HTR-8/SVneo (cell line): ENCODE results near the gene IFT172.
"Not testable (repeated sequence)": the region's sequence is repeated elsewhere in the genome, so short reads cannot be mapped to it uniquely, and the experiment has no call there.

Experiments
- DNase-seq: peaks from one replicate; pipeline ENCODE4 v3.0.0; 2011; ENCODE audit warnings: low spot score, mixed read lengths; ENCODE audit not compliant: insufficient read length
- FAIRE-seq: peaks from 2 replicates; lab custom pipeline; 2011; peaks lifted over from hg19 to GRCh38; lab: Jason Lieb, UNC

The IFT172 gene, protein sequence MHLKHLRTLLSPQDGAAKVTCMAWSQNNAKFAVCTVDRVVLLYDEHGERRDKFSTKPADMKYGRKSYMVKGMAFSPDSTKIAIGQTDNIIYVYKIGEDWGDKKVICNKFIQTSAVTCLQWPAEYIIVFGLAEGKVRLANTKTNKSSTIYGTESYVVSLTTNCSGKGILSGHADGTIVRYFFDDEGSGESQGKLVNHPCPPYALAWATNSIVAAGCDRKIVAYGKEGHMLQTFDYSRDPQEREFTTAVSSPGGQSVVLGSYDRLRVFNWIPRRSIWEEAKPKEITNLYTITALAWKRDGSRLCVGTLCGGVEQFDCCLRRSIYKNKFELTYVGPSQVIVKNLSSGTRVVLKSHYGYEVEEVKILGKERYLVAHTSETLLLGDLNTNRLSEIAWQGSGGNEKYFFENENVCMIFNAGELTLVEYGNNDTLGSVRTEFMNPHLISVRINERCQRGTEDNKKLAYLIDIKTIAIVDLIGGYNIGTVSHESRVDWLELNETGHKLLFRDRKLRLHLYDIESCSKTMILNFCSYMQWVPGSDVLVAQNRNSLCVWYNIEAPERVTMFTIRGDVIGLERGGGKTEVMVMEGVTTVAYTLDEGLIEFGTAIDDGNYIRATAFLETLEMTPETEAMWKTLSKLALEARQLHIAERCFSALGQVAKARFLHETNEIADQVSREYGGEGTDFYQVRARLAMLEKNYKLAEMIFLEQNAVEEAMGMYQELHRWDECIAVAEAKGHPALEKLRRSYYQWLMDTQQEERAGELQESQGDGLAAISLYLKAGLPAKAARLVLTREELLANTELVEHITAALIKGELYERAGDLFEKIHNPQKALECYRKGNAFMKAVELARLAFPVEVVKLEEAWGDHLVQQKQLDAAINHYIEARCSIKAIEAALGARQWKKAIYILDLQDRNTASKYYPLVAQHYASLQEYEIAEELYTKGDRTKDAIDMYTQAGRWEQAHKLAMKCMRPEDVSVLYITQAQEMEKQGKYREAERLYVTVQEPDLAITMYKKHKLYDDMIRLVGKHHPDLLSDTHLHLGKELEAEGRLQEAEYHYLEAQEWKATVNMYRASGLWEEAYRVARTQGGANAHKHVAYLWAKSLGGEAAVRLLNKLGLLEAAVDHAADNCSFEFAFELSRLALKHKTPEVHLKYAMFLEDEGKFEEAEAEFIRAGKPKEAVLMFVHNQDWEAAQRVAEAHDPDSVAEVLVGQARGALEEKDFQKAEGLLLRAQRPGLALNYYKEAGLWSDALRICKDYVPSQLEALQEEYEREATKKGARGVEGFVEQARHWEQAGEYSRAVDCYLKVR (N-terminal part only)

GRCh38 chr2:27489498-27490397 lies at the start of gene IFT172:
Gene IFT172 (minus strand): TSS chr2:27489743. CDS start chr2:27489653, 90 bp downstream.
- FAIRE-seq (peak; percentile 99), DNase-seq (peak; percentile 99)

DNA sequence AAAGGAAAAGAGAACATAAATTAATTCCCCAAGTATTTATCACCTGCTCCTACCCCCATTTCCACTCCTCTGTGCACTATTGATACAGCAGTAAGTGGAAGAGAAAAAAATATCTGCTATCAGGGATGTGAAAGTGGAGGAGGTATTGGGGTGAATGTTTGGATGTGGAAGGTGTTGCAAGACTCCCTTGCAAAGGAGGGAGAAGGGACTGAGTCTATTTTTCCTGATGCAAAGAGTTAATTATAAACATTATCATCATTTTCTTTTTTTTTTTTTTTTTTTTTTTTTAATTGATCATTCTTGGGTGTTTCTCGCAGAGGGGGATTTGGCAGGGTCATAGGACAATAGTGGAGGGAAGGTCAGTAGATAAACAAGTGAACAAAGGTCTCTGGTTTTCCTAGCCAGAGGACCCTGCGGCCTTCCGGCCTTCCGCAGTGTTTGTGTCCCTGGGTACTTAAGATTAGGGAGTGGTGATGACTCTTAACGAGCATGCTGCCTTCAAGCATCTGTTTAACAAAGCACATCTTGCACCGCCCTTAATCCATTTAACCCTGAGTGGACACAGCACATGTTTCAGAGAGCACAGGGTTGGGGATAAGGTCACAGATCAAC lies 49.4 kb upstream of the IFT172 start:
- FAIRE-seq, DNase-seq: not testable (repeated sequence)

DNA sequence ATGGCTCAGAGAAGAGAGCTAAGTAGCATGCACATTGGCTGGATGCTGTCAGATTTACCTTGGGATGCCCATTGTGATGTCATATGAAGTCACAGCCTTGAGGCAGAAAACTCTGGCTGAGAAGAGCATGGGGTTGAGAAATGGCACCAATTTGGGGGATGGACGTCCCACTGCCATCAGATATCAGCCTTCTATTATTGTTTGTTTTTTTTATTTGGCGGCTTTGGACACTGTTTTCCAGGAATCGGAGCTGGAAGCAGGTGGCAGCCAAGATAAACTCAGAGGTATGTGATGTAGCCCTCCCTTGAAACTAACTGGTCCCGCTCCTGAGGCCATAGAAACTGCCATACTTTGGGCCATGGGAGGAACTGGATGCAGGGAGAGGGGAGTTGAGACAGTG lies 47.7 kb upstream of the IFT172 start:
- FAIRE-seq (no peak), DNase-seq (no peak)

DNA sequence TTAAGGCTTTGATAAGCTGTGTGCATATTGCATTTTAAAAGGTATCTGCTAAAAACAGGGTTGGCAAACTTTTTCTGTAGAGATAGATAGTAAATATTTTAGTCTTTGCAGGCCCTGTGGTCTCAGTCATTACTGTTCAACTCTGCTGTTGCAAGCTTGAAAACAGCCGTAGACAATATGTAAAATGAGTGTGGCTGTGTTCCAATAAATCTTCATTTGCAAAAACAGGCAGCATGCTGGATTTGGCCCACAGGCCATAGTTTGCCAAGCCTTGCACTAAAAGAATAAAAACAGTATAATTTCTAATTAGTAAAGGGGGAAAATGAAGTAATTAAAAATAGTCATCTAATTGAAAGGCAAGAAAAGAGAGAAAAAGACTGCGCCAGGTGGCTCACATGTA lies 42.4 kb upstream of the IFT172 start:
- DNase-seq (no peak), FAIRE-seq (no peak)

- no peak for DNase-seq
- no peak for FAIRE-seq
These were observed 37.6 kb upstream of the IFT172 start for GRCh38 chr2:27527182-27527581.

GRCh38 chr2:27522400-27522945 lies 32.9 kb upstream of the IFT172 start:
- FAIRE-seq (no peak), DNase-seq (no peak)

DNA sequence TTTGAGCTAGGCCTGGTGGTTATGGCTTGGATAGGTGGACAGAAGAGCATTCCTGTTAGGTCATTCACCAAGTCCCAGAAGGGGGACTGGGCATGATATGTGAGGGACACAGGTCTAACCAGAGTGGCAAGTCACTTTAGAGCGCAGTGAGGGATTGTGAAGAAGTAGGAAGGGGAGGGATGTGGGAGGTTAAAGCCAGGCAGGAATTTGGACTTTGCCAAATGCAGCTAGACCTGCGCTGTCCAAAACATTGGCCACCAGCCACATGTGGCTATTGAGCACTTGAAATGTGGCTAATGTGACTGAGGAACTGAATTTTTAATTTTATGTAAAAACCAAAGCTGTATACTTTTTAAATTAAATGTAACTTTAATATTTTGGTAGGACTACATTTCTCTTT lies 30.8 kb upstream of the IFT172 start:
- no peak for DNase-seq
- FAIRE-seq = no peak

DNA sequence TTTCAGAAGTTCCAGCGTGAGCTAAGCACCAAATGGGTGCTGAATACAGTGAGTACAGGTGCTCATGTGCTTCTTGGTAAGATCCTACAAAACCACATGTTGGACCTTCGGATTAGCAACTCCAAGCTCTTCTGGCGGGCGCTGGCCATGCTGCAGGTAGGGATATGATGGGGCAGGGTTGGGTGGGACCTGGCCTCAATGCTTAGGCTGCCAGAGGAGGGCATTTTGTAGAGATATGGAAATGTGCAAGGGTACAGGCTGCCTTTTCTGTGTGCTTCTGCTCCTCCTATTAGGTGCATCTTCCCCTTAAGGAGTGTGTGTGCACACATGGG lies 29.2 kb upstream of the IFT172 start:
- no peak for FAIRE-seq

GRCh38 chr2:27518113-27518781 lies 28.7 kb upstream of the IFT172 start:
- FAIRE-seq (no peak), DNase-seq (no peak)

More for the DNA sequence above, 29.2 kb upstream of the IFT172 start:
- no peak for DNase-seq

DNA sequence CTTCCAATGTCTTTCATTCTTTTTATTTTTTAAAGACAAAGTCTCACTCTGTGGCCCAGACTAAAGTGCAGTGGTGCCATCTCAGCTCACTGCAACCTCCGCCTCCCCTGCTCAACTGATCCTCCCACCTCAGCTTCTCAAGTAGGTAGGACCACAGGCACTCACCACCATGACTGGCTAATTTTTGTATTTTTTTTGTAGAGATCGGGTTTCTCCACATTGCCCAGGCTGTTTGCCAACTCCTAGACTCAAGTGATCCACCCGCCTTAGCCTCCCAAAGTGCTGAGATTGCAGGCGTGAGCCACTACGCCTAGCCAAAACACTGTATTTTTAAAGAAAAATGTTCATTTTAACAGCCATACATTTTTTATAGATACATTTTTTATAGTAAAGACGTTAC lies 19.8 kb upstream of the IFT172 start:
- FAIRE-seq (no peak), DNase-seq (no peak)

DNA sequence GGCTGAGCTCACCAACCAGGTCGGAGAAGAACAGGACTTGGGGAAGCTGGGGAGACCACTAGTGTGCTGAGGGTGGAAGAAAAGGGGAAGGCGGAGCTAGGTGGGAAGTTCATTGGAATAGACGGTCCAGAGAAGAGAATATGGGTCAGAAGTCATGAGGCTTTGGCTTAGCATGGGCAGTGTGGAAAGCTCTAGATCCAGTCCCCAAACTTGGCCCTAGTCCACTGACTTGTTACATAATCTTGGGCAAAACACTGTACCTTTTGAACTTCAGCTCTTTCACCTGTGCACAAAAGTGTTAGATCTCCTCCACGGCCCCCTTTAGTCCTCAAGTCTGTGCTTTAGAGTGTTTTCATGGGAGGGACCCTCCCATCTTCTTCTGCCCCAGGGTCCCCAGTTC lies 17.8 kb upstream of the IFT172 start:
- DNase-seq = no peak
- no peak for FAIRE-seq

DNA sequence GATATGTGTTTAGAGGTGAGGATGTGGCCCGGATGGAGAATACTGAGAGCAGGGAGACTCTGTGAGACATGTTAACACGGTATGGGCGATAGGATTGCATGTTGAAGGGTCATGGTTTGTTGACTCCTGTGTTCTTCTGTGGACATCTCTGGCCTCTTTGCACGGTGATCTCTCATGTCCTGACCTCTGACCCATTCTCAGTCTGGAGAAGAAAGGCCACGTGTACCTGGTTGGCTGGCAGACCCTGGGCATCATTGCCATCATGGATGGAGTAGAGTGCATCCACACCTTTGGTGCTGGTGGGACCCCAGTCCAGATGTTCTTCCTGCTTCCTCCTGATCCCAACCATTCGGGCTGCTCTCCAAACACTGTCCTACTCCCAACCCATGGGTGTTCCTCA lies 17.0 kb upstream of the IFT172 start:
- FAIRE-seq (no peak), DNase-seq (no peak)

DNA sequence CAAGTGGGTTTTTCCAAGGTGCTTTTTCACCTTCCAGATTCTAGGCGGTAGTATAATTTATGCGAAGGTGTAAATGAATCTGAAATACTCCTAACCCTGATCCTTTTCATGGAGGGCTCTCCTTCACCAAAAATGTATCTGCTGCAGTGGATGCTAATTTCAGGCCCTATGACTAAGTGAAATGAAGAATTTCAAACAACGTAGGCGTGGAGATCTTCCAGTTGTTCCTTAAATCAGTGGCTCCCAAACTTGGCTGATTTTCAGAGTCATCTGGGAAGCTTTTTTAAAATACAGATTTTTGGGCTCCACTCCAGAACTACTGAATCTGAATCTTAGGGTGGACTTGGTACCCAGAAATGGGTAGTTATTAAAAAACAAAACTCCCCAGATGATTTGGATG lies 12.6 kb upstream of the IFT172 start:
- DNase-seq (no peak), FAIRE-seq (no peak)

DNA sequence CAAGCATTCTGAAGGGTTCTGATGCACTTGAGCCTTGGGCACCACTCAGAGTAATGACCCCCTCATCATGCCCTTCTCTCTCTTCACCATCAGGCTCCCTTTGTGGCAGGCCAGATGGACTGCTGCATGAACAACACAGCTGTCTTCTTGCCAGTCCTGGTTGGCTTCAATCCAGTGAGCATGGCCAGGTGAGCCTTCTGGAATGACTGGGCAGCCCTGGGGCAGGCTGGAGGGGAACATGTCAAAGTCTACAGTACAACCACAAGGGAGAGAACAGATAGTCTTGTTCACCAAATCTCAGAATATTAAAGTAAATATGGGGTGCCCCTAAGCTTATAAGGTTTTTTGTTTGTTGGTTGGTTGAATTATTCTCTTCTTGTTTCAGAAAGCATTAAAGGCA lies 11.5 kb upstream of the IFT172 start:
- FAIRE-seq = no peak

GRCh38 chr2:27498975-27499374 lies 9.4 kb upstream of the IFT172 start:
- no peak for DNase-seq
- no peak for FAIRE-seq

More for the DNA sequence above, 11.5 kb upstream of the IFT172 start:
- DNase-seq = no peak

- DNase-seq (no peak), FAIRE-seq (no peak)
These were observed 7.7 kb upstream of the IFT172 start for GRCh38 chr2:27497288-27497627.

- no peak for DNase-seq
- no peak for FAIRE-seq
These were observed 7.1 kb upstream of the IFT172 start, which contains the start of gene GCKR for GRCh38 chr2:27496357-27497287. Gene GCKR (plus strand): TSS chr2:27496839. CDS start chr2:27496905, 66 bp downstream.
